ENCODE data around the gene BACH2. TPM values are rescaled to one million over a fixed set of nuclear protein-coding genes. Genes with fewer than 3 reads are reported as not detected.

BACH2 gene
- total and polyA plus RNA-seq, 12 donors = 0.16 to 4.7 (median 2.4) TPM

- H3K4me1 ChIP-seq = peaks cover 2 to 41% (median 21%) of the 10 kb centered on the region in 9 donors
- peak overlapping the region in 5 of 10 donors; percentile 1 to 46 (median 14) for H3K27ac ChIP-seq
- no peaks in the 10 kb centered on the region for H3K27me3 ChIP-seq
- intact Hi-C loops (cut with DNase I) = no loop called here
- H3K4me3 ChIP-seq = peak overlapping the region in 2 of 10 donors; percentile 5 to 6
- H3K36me3 ChIP-seq = no peaks in the 10 kb centered on the region
- 70 to 73% methylated on average over 9 of the region's 9 CpGs for WGBS, 2 donors
- peak in 3 of 8 donors; percentile 29 to 57 (median 33) for ATAC-seq
- TF ChIP-seq, protein P1, sequence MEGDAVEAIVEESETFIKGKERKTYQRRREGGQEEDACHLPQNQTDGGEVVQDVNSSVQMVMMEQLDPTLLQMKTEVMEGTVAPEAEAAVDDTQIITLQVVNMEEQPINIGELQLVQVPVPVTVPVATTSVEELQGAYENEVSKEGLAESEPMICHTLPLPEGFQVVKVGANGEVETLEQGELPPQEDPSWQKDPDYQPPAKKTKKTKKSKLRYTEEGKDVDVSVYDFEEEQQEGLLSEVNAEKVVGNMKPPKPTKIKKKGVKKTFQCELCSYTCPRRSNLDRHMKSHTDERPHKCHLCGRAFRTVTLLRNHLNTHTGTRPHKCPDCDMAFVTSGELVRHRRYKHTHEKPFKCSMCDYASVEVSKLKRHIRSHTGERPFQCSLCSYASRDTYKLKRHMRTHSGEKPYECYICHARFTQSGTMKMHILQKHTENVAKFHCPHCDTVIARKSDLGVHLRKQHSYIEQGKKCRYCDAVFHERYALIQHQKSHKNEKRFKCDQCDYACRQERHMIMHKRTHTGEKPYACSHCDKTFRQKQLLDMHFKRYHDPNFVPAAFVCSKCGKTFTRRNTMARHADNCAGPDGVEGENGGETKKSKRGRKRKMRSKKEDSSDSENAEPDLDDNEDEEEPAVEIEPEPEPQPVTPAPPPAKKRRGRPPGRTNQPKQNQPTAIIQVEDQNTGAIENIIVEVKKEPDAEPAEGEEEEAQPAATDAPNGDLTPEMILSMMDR (IDR thresholded peaks at IDR 0.05) = no peak
- DNase-seq = no peak
- H3K9me3 ChIP-seq = no peaks in the 10 kb centered on the region
Observed at GRCh38 chr6:90195094-90195829, 101.4 kb downstream of the BACH2 start.

- intact Hi-C loops (cut with DNase I) = no loop called here
- Histone ChIP-seq H3K4me3 (no peak overlapping the region), H3K4me1 (peaks cover 2 to 41% (median 21%) of the 10 kb centered on the region in 9 donors), H3K27ac (peak overlapping the region in 4 of 10 donors; percentile 3 to 46 (median 24)), H3K36me3 (no peaks in the 10 kb centered on the region), H3K9me3 (no peaks in the 10 kb centered on the region), H3K27me3 (no peaks in the 10 kb centered on the region)
- no peak for DNase-seq
- WGBS, 2 donors = 65 to 66% methylated on average over 4 of the region's 4 CpGs
- ATAC-seq = peak in 2 of 8 donors; percentile 23 to 45
- TF ChIP-seq, protein P1 (IDR thresholded peaks at IDR 0.05) = no peak
Observed at GRCh38 chr6:90194371-90194841, 102.2 kb downstream of the BACH2 start.

GRCh38 chr6:90193359-90193758 is 103.3 kb downstream of the BACH2 start:
- Histone ChIP-seq H3K36me3 (no peaks in the 10 kb centered on the region), H3K4me3 (no peak overlapping the region), H3K4me1 (peaks cover 2 to 41% (median 21%) of the 10 kb centered on the region in 9 donors), H3K9me3 (no peaks in the 10 kb centered on the region), H3K27ac (no peak overlapping the region), H3K27me3 (no peaks in the 10 kb centered on the region)
- WGBS, 2 donors = 94 to 98% methylated on average over 4 of the region's 4 CpGs
- no peak for DNase-seq
- ATAC-seq = no peak
- TF ChIP-seq, protein P1 (IDR thresholded peaks at IDR 0.05) = no peak
- intact Hi-C loops (cut with DNase I) = no loop called here

DNA sequence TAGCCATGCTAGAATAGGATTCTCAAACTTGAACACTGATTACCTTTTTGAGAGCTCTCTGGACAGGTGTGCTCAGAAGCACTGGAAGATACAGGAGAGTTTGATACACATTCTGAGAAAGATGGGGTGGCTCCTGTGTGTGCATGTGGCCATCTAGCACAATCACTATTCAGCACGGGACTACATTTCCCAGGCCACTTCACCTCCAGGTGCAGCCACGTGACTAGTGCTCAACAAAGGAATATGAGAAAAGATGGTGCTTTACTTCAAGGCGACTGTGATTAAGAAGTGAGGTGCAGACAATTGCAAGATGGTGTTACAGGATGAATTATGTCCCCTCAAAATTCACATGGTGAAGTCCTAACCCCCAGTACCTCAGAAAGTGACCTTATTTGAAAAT is 103.8 kb downstream of the BACH2 start:
- TF ChIP-seq, protein P1 (IDR thresholded peaks at IDR 0.05) = no peak
- 94 to 95% methylated on average over 3 of the region's 3 CpGs for WGBS, 2 donors
- no peak overlapping the region for H3K27ac ChIP-seq
- H3K4me3 ChIP-seq = no peak overlapping the region
- H3K27me3 ChIP-seq = no peaks in the 10 kb centered on the region
- ATAC-seq (no peak), DNase-seq (no peak)
- H3K4me1 ChIP-seq = peaks cover 2 to 43% (median 26%) of the 10 kb centered on the region in 9 donors
- no peaks in the 10 kb centered on the region for H3K36me3 ChIP-seq
- H3K9me3 ChIP-seq = no peaks in the 10 kb centered on the region
- intact Hi-C loops (cut with DNase I) = no loop called here

Data from heart right ventricle (tissue), 16 donors.